Neural progenitor cell (in vitro differentiated cells): ENCODE data around the gene CDKL5. TPM values are rescaled to one million over a fixed set of nuclear protein-coding genes. Genes with fewer than 3 reads are reported as not detected.
"Not testable (repeated sequence)": the region's sequence is repeated elsewhere in the genome, so short reads cannot be mapped to it uniquely, and the experiment has no call there.

Experiments
- DNase-seq: peaks from one replicate; pipeline ENCODE4 v3.0.0-alpha.2; 2016; ENCODE audit warnings: low spot score
- H2AFZ ChIP-seq: fragments of 200-600 bp; sonication (generic); replicated peaks from 2 replicates; pipeline ENCODE4 v1.6.1; 2016; ENCODE audit warnings: antibody characterized with exemption
- H3F3A ChIP-seq: fragments of 200-600 bp; sonication (generic); 2 replicates; pipeline ENCODE4 v1.6.1; 2016; ENCODE audit warnings: antibody characterized with exemption, low read depth
- H3K27ac ChIP-seq: fragments of 200-600 bp; sonication (generic); 2 replicates; pipeline ENCODE4 v1.5.1; 2016; ENCODE audit warnings: mild to moderate bottlenecking
- H3K27me3 ChIP-seq: fragments of 200-600 bp; sonication (generic); 2 replicates; pipeline ENCODE4 v1.6.1; 2016; ENCODE audit warnings: mild to moderate bottlenecking, moderate library complexity
- H3K36me3 ChIP-seq: fragments of 200-600 bp; sonication (generic); 2 replicates; pipeline ENCODE4 v1.5.1; 2016
- H3K4me1 ChIP-seq: fragments of 200-600 bp; sonication (generic); 2 replicates; pipeline ENCODE4 v1.6.1; 2016; ENCODE audit warnings: mixed run types
- H3K4me2 ChIP-seq: fragments of 200-600 bp; sonication (generic); 2 replicates; pipeline ENCODE4 v1.6.1; 2016
- H3K4me3 ChIP-seq: fragments of 200-600 bp; sonication (generic); 2 replicates; pipeline ENCODE4 v1.5.1; 2016
- H3K79me2 ChIP-seq: fragments of 200-600 bp; sonication (generic); 2 replicates; pipeline ENCODE4 v1.6.1; 2016; ENCODE audit warnings: low read depth
- H3K9ac ChIP-seq: fragments of 200-600 bp; sonication (generic); 2 replicates; pipeline ENCODE4 v1.6.1; 2016
- H3K9me3 ChIP-seq: fragments of 200-600 bp; sonication (generic); 2 replicates; pipeline ENCODE4 v1.5.1; 2016; ENCODE audit warnings: low read depth
- H4K20me1 ChIP-seq: fragments of 200-600 bp; sonication (generic); 2 replicates; pipeline ENCODE4 v1.6.1; 2016; ENCODE audit warnings: low read depth
- H3K27ac Mint-ChIP-seq: 3 replicates; pipeline ENCODE4 v1.8.0; 2021; ENCODE audit warnings: mixed read lengths
- H3K27me3 Mint-ChIP-seq: 2 replicates; pipeline ENCODE4 v1.8.0; 2022; ENCODE audit warnings: low read depth, mild to moderate bottlenecking, inconsistent platforms, moderate library complexity, mixed read lengths; ENCODE audit not compliant: insufficient read depth
- H3K36me3 Mint-ChIP-seq: 3 replicates; pipeline ENCODE4 v1.8.0; 2021; ENCODE audit warnings: mixed read lengths
- H3K4me1 Mint-ChIP-seq: 3 replicates; pipeline ENCODE4 v1.8.0; 2021; ENCODE audit warnings: mixed read lengths
- H3K4me3 Mint-ChIP-seq: 3 replicates; pipeline ENCODE4 v1.8.0; 2021; ENCODE audit warnings: mild to moderate bottlenecking, moderate library complexity, mixed read lengths
- H3K9me3 Mint-ChIP-seq: 3 replicates; pipeline ENCODE4 v1.8.0; 2020; ENCODE audit warnings: mixed read lengths
- CTCF ChIP-seq: fragments of 200-600 bp; sonication (generic); IDR thresholded peaks from 2 replicates; pipeline ENCODE4 v1.5.1; 2017; ENCODE audit warnings: antibody characterized with exemption, mild to moderate bottlenecking
- EZH2 ChIP-seq: fragments of 200-600 bp; sonication (generic); IDR thresholded peaks from 2 replicates; pipeline ENCODE4 v1.6.1; 2017; ENCODE audit warnings: antibody characterized with exemption, mild to moderate bottlenecking, moderate library complexity
- EZH2phosphoT487 ChIP-seq: fragments of 200-600 bp; sonication (generic); IDR thresholded peaks from 2 replicates; pipeline ENCODE4 v1.6.1; 2017; ENCODE audit warnings: antibody characterized with exemption
- total RNA-seq: library from RNA; depleted of rRNA; stranded (reverse); fragments of >200 nt; gene quantifications from 2 replicates; pipeline ENCODE4 v1.2.3, GENCODE V29; 2015; ENCODE audit warnings: low replicate concordance

The CDKL5 gene
- total RNA-seq, 1 donor from 2014 or later, result 8.6 TPM

- Histone ChIP-seq H3K27ac (no peak overlapping the region), H3F3A (no peaks in the 10 kb centered on the region), H3K4me2 (no peak overlapping the region), H3K36me3 (no peaks in the 10 kb centered on the region), H3K27me3 (no peaks in the 10 kb centered on the region), H3K4me1 (no peaks in the 10 kb centered on the region), H4K20me1 (no peaks in the 10 kb centered on the region), H3K9ac (no peak overlapping the region), H2AFZ (no peak overlapping the region), H3K9me3 (no peaks in the 10 kb centered on the region), H3K79me2 (no peaks in the 10 kb centered on the region), H3K4me3 (no peak overlapping the region)
- Mint-ChIP-seq H3K27ac (no peak overlapping the region), H3K4me3 (no peak overlapping the region), H3K9me3 (peaks cover 2% of the 10 kb centered on the region), H3K4me1 (no peaks in the 10 kb centered on the region), H3K27me3 (no peaks in the 10 kb centered on the region), H3K36me3 (no peaks in the 10 kb centered on the region)
- no peak for DNase-seq
- TF ChIP-seq EZH2 (no peak), CTCF (no peak), EZH2phosphoT487 (no peak)
These were observed 154.1 kb downstream of the CDKL5 start for GRCh38 chrX:18579495-18579894.

GRCh38 chrX:18582910-18583493 is 157.6 kb downstream of the CDKL5 start:
- no peak for DNase-seq
- no peak overlapping the region for H3K4me2 ChIP-seq
- H3K27me3 ChIP-seq, result no peaks in the 10 kb centered on the region

GRCh38 chrX:18589292-18589691 is 163.9 kb downstream of the CDKL5 start:
- not testable (repeated sequence) for H3K9me3 Mint-ChIP-seq, H3K9ac ChIP-seq, H3K27me3 Mint-ChIP-seq, H3K9me3 ChIP-seq, H3F3A ChIP-seq, H3K4me1 Mint-ChIP-seq, H3K4me2 ChIP-seq, H3K27ac Mint-ChIP-seq, H3K4me3 ChIP-seq, H2AFZ ChIP-seq, H4K20me1 ChIP-seq, H3K27me3 ChIP-seq, H3K36me3 Mint-ChIP-seq, H3K4me3 Mint-ChIP-seq, H3K36me3 ChIP-seq, H3K27ac ChIP-seq, H3K4me1 ChIP-seq, H3K79me2 ChIP-seq, DNase-seq

More at GRCh38 chrX:18582910-18583493, 157.6 kb downstream of the CDKL5 start:
- Histone ChIP-seq H3K36me3 (no peaks in the 10 kb centered on the region), H3K4me3 (no peak overlapping the region), H3K9ac (no peak overlapping the region), H3K4me1 (no peaks in the 10 kb centered on the region), H3K27ac (no peak overlapping the region), H2AFZ (no peak overlapping the region), H3K79me2 (no peaks in the 10 kb centered on the region), H4K20me1 (no peaks in the 10 kb centered on the region), H3K9me3 (no peaks in the 10 kb centered on the region), H3F3A (no peaks in the 10 kb centered on the region)
- Mint-ChIP-seq H3K27ac (no peak overlapping the region), H3K4me3 (no peak overlapping the region), H3K4me1 (no peaks in the 10 kb centered on the region), H3K27me3 (no peaks in the 10 kb centered on the region), H3K9me3 (no peaks in the 10 kb centered on the region), H3K36me3 (no peaks in the 10 kb centered on the region)
- TF ChIP-seq EZH2phosphoT487 (no peak), CTCF (no peak), EZH2 (no peak)

- Histone ChIP-seq H3K9ac (no peak overlapping the region), H3K4me2 (no peak overlapping the region), H2AFZ (no peak overlapping the region), H3F3A (no peaks in the 10 kb centered on the region), H3K4me1 (no peaks in the 10 kb centered on the region), H3K9me3 (no peaks in the 10 kb centered on the region), H4K20me1 (no peaks in the 10 kb centered on the region), H3K36me3 (no peaks in the 10 kb centered on the region), H3K79me2 (no peaks in the 10 kb centered on the region), H3K27me3 (no peaks in the 10 kb centered on the region), H3K27ac (no peak overlapping the region), H3K4me3 (no peak overlapping the region)
- TF ChIP-seq CTCF (no peak), EZH2 (no peak), EZH2phosphoT487 (no peak)
- no peak overlapping the region for H3K4me3 Mint-ChIP-seq
- no peaks in the 10 kb centered on the region for H3K4me1 Mint-ChIP-seq
- H3K9me3 Mint-ChIP-seq, result no peaks in the 10 kb centered on the region
- peaks cover 3% of the 10 kb centered on the region for H3K36me3 Mint-ChIP-seq
- DNase-seq, result no peak
- H3K27ac Mint-ChIP-seq, result no peak overlapping the region
- no peaks in the 10 kb centered on the region for H3K27me3 Mint-ChIP-seq
These were observed 166.4 kb downstream of the CDKL5 start for GRCh38 chrX:18591834-18592233.
